ENCODE measurements around the gene MMP19.
"Not testable (repeated sequence)": the region's sequence is repeated elsewhere in the genome, so short reads cannot be mapped to it uniquely, and the experiment has no call there.

The MMP19 gene, protein sequence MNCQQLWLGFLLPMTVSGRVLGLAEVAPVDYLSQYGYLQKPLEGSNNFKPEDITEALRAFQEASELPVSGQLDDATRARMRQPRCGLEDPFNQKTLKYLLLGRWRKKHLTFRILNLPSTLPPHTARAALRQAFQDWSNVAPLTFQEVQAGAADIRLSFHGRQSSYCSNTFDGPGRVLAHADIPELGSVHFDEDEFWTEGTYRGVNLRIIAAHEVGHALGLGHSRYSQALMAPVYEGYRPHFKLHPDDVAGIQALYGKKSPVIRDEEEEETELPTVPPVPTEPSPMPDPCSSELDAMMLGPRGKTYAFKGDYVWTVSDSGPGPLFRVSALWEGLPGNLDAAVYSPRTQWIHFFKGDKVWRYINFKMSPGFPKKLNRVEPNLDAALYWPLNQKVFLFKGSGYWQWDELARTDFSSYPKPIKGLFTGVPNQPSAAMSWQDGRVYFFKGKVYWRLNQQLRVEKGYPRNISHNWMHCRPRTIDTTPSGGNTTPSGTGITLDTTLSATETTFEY

DNA sequence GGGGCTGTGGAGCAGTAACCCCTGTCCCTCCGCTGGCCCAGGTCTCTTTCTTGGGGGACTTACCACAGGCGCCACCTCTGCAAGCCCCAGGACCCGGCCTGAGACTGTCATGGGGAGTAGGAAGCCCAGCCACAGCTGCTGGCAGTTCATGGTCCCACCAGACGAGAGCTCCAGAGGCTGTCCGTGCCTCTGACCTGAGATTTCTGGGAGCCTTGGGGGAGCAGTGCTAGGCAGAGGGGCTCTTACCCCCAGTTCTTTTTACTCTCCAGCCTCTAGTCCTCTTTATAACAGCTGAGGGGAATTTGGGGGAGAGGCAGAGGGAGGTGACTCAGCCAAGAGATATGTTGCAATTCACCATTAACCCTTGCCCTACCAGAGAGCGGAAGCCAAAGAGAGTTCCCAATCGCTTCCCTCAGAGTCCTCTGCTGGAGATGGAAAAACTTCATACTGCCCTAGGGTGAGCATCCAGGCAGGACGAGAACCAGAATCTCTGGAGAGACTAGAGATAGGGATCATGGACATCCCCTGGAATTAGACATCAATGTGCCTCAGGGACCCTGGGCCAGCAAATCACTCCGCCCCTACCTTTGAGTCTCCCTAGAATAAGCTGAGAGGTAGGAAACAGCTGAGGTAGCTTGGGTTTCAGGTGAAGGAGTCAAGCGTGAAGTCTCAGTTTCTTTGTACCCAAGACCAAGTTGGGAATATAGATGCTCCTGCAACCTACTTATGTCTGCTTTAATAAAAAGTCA lies at the start of gene MMP19:
MMP19 (minus strand) TSS at position 256 of the 749 bp plus-strand sequence; CDS start at position 150, 106 bp downstream.
- no peak for FAIRE-seq

DNA sequence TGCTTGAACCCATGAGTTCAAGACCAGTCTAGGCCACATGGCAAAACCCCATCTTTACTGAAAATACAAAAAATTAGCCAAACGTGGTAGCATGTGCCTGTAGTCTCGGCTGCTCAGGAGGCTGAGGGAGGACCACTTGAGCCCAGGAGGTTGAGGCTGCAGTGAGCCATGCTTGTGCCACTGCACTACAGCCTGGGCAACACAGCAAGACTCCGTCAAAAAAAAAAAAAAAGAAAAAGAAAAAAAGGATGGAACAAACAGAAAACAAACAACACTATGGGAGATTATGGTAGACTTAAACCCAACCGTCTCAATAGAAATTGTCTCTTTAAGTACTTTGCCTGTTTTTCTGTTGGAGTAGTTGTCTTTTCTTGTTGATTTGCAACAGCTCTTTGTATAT lies 48.6 kb upstream of the MMP19 start:
- FAIRE-seq = no peak

DNA sequence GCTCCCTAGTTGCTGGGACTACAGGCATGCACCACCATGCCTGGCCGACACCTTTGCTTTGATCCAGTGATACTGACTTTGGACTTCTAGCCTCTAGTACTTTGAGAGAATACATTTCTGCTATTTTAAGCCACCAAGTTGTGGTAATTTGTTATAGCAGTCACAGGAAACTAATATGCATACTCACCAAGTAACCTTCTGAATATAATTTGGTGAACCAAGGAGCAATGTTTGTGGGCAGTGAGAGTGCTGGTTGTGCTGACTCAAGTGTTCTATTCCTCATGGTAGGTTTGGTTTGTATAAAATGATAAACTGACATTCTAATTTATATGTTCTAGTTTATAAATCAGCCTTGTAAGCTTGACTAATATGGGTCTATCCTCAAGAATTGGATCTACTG lies 42.4 kb upstream of the MMP19 start:
- FAIRE-seq = no peak

DNA sequence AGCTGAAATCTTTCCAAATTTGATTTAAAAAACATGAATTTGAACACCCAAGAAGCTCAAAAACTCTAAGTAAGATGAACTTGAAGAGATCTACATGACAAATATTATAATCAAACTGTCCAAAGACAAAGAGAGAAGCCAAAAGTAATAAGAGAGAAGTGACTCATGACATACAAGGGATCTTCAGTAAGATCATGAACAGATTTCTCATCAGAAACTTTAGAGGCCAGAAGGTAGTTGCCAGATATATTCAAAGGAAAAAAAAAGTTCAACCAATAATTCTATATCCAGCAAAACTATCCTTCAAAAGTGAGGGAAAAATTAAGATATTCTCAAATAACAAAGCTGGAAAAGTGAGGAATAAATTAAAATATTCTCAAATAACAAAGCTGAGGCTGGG lies 35.1 kb upstream of the MMP19 start:
- FAIRE-seq = no peak

DNA sequence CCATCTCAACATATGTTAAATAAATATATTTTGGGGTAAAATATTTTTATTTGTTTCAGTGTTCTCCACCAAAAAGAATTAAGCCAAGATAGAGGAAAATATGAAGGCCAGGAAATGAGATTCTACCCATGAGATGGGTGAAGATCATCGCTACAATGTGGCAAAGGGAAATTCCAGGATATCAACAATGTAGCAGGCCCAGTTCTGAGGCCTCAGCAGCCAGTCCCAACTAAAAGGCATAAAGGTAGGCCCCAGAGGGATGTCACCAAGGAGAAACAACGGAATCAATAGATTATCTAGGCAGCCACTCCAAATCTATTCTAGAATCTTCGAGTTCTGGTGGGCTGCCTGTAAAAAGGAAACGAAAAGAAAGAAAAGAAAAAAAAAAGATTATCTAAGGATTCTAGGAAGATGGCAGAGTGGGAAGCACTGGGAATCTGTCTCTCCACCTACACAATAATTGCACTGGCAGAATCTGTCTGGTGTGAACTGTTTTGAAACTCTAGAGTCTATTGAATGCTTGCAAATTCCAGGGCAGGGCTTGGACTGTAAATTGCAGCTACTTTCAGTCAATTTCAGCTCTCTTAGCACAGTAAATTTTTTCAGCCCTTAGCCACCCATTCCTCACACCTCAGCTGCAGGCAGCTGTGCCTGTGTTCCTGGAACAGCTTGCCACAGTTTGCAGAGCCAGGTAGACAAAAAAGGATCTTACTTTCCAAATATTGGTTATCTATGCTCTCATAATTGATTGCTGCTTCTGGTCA lies 33.1 kb upstream of the MMP19 start:
- FAIRE-seq = no peak

DNA sequence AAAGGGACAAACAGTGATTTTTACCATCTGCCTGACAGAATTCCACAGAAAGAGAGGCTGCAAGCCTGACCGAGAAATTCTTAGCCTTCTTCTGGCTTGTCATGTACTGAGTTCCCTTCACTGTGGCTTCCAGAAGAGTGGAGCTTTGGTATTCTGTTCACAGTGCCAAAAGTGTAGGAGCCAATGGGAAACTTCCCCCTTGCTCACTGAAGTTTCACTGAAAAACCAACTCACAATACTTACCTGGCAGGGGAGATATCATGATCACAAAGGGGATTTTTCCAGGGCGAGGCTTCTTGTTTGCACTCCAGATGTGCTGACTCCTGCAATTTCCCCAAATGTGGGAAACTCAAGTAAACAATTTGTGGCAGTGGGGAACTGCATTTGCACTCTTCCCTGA lies 31.7 kb upstream of the MMP19 start:
- FAIRE-seq = no peak

DNA sequence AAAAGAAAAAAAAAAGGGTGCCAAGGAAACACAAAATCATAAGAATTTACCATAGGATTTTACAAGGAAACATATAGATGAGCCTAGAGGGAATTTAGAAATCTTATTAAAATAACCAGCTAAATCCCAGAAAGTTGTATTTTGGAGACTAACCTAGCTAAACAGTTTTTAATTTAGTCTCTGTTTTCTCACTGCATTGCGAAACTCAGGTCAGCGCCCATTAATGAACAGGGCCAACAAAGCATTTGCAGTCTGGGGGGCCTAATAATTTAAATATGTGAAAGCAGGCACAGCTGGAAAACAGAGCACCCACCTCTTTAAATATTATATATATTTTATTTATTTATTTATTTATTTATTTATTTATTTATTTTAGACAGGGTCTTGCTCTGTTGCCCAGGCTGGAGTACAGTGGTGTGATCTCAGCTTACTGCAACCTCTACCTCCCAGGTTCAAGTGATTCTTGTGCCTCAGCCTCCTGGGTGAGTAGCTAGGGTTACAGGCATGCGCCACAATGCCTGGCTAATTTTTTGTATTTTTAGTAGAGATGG lies 23.8 kb upstream of the MMP19 start:
- FAIRE-seq = not testable (repeated sequence)

DNA sequence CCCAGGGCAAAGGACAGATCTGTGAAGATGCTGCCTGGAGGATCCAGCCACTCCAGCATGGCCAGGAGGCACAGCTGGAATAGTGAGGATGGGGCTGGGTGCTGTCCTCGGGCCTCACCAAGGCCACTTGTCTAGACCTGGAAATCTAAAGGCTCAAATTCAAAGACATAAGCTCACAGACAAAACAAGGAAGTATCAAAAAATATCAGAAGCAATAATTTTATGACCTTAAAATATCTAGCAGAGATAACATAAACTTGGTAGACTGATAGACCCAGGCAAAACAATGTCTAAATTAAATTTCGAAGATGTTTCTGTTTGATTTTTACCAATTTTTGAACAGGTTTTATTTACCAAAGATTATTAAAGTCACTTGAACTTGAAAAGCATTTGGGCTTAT lies 22.6 kb upstream of the MMP19 start:
- no peak for FAIRE-seq

DNA sequence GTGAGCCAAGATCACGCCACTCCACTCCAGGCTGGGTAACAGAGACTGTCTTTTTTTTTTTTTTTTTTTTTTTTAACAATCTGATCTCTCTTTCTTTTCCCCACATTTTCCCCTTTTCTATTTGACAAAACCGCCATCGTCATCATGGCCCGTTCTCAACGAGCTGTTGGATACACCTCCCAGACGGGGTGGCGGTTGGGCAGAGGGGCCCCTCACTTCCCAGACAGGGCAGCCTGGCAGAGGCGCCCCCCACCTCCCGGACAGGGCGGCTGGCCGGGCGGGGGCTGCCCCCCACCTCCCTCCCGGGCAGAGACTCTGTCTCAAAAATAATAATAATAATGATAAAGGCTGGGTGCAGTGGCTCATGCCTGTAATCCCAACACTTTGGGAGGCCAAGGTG lies 20.2 kb upstream of the MMP19 start:
- not testable (repeated sequence) for FAIRE-seq

DNA sequence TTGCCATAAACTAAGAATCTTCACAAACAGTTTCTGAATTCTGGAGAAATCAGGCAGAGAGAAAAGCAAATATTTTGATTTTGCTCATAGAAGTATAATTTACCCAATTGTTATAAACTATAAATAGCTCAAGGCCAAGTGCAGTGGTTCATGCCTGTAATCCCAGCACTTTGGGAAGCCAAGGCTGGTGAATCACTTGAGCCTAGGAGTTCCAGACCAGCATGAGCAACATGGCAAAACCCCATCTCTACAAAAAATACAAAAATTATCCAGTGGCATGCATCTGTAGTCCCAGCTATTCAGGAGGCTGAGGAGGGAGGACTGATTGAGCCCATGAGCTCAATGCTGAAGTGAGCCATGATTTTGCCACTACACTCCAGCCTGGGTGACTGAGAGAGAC lies 19.6 kb upstream of the MMP19 start:
- FAIRE-seq = no peak

DNA sequence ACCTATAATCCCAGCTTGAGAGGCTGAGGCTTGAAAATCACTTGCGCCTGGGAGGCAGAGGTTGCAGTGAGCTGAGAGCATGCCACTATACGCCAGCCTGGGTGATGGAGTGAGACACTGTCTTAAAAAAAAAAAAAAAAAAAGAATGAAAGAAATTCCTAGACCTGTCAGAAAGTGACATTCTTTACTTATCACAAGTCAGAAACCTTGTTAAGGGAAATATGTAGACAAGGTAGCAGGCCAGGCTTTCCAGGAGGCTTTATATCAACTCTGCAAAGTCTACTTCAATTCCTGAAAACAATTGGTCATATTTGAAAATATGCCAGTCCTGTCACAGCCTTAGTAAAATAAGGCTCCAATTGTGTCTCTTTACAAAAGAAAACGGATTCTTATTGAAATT lies 19.1 kb upstream of the MMP19 start:
- FAIRE-seq = no peak

DNA sequence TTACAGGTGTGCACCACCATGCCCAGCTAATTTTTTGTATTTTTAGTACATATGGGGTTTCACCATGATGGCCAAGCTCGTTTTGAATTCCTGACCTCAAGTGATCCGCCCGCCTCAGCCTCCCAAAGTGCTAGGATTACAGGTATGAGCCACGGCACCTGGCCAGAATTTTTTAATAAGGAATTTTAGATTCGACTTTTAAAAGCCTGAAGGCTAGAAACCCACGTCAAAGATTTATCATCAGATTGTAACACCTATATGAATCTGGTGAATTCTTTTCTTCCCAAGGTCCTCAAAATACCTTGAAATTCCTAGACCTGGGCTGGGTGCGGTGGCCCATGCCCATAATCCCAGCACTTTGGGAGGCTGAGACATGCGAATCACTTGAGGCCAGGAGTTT lies 18.7 kb upstream of the MMP19 start:
- FAIRE-seq = no peak

DNA sequence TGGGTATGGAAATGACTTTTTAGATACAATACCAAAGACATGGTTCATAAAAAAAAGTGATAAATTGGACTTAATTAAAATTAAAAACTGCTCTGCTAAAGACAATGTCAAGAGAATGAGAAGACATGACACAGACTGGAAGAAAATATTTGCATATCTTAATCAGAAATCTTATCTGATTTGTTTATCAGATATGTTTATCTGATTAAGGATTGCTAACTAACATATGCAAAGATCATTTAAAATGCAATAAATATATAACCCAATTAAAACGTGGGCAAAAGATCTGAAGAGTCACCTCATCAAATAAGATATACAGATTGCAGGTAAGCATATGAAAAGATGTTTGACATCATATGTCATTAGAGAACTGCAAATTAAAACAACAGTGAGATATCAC lies 10.0 kb upstream of the MMP19 start:
- no peak for FAIRE-seq

DNA sequence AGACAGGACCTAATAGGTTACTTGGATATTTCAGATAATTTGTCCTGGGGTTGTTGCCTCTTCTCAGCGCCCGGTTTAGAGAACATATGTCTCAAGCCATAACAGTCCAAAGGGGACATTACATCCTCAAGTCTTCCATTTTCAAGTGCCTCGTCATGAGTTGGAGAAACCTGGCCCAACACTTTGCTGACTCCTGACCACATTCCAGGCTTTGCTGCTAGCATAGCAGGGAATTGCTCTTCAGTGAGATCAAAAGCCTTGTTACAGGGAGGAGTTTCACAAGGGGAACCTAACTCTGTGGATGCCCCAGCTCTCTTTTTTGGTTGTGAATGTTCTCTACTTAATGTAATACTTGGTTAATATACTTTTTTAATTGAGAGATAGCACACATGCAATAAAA lies 8.2 kb upstream of the MMP19 start:
- FAIRE-seq = no peak

DNA sequence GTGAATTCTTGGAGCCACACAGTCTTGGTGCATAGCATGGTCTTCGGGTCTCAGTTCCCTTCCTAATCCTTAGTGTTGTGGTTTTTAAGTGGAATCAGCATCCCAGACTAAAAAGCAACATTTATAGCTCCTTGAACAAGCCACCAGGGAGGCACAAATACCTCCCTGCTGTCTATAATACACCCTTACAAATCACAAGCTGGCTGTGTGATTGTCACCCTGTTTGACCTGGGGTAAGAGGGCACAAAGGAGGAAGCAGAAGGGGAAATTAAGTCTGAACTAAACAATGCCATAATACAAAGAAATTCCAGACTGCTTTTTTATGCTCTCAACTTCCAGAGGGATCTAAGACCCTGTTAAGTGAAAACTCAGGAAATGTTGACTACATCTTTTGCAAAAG lies 7.7 kb upstream of the MMP19 start:
- no peak for FAIRE-seq

DNA sequence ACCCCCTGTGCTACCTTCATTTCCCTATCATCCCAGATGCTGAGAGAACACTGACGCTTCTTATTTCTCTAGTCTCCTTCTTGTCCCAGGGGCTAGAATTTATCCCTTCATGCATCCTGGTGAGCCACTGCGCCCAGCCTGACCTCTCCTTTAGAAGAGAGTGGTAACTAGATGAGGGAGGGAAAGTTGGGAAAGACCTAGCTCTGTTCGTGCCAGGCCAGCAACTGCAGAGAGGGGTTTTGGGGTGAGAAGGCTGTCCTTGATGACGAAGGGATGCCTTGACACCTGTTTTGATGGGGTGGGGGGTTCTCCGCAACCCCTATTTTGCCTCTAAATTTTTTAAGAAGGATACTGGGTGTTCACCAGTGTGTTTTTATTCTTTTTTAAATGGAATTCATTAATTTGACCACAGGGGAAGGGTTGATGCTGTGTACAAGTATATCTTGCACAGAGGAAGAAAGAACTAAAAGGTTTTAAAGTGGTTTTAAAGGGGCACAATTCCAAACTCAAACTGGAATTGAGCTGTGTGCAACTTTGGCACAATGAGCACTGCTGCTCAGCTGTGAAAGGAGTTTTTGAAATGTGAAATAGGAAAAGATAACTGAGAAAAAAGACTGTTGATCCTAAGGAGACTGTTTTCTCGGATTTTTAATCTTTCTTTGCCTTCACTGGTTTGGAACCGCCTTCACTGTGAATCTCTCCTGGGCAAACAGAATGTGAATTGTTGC lies 7.0 kb upstream of the MMP19 start:
- no peak for FAIRE-seq

DNA sequence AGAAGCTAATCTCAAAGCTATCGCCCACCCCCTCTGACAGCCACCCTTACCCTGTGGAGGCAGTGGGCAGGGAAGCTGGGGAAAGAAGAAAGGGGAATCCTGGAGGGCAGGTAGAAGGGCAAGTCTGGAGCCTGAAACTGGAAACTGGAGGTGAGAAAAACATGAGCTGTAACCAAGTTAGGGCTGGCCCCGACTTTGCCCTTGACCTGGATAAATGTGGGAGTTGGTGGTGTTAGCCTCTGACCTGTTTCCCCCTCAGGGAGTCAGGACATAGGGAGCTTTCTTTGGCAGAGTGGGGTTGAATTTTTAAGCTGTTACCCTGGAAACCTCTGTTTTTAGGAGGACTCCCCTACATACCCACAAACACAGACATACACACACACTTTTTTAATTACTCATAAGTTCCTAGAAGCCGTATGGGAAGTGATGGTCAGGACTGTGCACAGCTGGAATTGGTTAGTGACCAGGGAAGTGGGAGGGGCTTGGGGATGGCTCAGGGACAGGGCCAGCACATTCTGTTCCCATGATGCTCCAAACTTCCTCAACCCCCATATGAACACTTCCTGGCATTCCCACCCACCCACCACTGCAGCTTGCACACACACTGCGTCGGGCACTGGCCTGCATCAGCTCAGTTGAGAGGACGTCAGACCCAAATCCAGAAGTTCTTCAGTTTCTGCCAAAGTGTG lies 5.0 kb upstream of the MMP19 start:
- FAIRE-seq = peak; percentile 58

DNA sequence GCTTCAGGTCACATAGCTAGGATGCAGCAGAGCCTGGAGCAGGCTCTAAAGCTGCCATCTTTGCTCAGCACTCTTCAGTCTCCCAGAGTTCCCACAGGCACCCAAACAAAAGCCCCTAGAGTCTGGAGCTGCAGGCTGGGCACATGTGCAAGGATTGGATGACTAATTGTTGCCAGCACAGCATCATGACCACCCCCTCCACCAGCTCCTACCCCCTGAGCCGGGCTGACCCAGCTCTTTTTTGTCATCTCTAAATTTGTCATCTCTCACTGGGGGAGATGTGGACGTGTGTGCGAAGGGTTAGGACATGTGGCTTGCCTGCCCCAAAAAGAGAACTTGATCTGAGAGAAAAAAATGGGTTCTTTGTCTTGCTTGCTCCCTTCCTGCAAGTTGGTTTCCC lies 4.3 kb upstream of the MMP19 start:
- no peak for FAIRE-seq

DNA sequence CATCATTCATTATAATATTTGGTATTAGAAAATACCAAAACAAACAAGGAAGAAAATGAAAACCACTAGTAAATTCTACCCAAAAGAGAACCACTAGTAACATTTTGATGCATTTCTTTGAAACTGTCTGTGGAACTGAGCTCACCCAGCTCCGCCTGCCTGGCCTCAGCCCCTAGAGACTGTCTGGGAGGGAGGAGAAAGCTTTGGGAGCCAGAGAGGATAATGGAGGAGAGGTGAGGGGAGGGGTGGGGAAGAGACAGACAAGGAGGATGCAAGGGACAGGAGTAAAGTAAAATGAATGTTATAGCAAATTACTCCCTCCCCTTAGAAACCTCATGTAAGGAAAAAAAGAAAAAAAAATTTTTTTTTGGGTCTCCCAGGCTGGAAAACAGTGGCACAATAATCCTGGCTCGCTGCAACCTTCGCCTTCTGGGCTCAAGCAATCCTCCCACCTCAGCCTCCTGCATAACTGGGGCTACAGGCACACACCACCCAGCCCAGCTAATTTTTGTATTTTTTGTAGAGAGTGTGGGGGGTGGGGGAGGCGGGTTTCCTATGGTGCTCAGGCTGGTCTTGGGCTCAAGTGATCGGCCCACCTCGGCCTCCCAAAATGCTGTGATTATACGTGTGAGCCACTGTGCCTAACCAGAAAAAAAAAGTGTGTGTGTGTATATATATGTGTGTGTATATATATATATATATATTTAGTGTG lies 3.2 kb upstream of the MMP19 start:
- FAIRE-seq = no peak

DNA sequence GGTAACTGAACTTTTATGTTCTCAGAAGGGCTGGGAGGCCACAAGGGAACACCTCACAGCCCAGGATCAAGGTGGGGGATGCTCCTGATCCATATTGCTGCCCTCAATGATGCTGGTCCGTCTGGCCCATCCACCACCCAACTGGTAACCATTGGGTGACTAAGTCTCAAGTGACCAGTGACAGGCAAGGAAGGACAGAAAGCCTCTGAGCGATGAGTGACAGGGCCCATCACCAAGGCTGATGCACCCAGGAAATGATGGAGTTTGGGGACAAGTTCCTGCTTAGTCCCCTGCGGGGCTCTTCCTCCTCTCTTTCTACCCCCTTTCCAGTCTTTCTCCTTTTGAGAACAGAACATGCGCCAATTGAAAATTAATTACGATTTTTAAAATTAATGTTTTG lies 2.6 kb upstream of the MMP19 start:
- no peak for FAIRE-seq

DNA sequence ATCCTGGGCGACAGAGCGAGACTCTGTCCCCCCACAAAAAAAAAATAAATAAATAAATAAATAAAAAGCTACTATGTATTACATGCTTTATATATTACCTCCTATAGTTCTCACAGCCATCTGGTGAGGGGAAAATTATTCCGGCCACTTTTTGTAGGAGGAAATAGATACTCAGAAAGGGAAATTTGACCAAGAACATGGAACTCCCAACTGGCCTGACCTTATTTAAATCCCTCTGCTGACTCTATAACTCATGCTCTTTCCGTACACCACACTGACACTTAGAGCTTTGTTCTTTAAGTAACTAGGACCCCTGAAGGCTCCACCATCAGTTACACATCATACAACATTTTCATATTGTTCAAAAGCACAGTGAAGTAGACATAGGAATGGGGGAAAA lies 2.2 kb upstream of the MMP19 start:
- FAIRE-seq = no peak

Measured in endometrium (tissue), 2 donors.